ENCODE measurements around the gene PROK1. TPM values are rescaled to one million over a fixed set of nuclear protein-coding genes. Genes with fewer than 3 reads are reported as not detected.

Gene PROK1
- total RNA-seq, 2 donors from 2014 or later, result not detected

DNA sequence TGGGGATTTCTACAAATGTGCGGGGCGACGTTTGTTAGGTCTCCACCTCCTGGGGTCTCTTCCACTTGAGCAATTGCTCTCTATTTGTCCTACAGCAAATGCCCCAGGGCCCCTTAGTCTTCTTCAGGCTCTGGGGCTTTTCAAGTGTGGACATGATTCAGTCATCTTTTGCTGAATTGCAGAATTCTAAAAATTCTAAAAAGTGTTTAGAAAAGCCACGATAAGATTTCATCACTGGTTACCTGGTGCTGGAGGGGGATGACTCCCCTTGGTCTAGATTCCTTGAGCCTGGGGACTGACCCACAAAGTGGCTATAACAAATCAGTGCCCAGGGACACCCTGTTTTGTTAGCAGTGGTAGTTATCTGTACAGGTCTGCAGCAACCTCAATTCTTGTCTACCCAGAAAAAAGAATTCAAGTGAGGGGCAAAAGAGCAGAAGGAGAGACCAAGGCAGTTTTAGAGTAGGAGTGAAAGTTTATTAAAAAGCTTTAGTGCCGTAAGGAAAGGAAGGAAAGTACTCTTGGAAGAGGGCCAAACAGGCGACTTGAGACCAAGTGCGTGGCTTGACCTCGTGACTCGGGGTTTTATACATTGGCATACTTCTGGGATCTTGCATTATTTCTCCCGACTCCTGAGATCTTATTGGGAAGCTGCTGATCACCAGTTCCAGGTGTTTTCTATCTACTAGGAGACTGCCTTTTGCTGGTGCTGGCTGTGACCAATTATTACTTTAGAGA, 25.2 kb downstream of the PROK1 start:
- ATAC-seq (no peak), DNase-seq (ENCODE audit: low spot score in 2 of 2) (no peak)

DNA sequence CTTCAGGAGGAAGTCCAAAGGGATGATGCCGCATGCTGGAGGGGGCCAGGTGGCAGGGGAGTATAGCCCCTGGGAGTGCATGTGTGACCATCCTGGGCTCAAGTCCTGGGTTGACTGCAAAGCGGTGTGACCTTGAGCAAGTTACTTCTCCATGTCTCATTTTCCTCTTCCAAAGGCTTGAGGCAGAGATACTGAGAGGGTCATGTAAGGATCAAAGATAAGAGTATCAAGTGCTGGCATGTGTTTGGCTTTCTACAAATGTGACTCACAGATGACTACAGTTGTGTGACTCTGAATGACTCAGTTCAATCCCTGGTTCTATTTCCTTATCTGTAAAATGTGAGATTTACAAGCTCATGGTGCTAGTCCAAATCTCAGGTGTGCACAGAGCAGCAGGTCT, 26.1 kb downstream of the PROK1 start:
- peak; percentile 93 to 97 for ATAC-seq
- Mint-ChIP-seq H3K27ac (no peak overlapping the region), H3K9me3 (no peaks in the 10 kb centered on the region), H3K36me3 (no peaks in the 10 kb centered on the region)
- no peak for DNase-seq (ENCODE audit: low spot score in 2 of 2)

More for the DNA sequence above, 25.2 kb downstream of the PROK1 start:
- Mint-ChIP-seq H3K36me3 (no peaks in the 10 kb centered on the region), H3K9me3 (no peaks in the 10 kb centered on the region), H3K27ac (no peak overlapping the region)

DNA sequence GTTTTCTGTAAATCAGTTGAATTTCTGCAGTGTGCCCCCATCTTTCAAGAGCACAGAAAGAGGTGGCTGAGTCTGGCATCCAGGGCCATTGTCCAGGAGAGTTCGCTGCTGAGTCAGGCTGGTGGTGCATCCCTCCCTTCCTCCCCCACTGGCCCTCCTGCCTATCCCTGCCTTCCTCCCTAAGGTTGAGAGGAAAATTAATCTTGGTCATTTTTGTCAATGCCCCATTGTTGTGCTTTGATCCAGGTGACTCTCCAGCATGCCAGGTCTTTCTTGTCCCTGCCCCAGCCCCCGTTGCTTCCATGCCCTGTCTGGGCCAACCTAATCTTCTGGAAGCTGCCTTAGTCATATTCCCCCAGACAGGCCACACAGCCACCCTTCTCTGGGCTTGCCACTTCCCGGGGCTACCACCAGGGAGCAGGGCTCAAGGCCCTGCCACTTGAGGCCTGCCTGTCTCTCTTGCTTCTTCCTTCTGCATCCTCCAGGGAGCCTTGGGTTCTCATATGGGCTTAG, 26.6 kb downstream of the PROK1 start:
- Mint-ChIP-seq H3K27ac (peak overlapping the region in 1 of 2 donors; percentile 54), H3K36me3 (no peaks in the 10 kb centered on the region), H3K9me3 (no peaks in the 10 kb centered on the region)
- DNase-seq (ENCODE audit: low spot score in 2 of 2) (no peak), ATAC-seq (peak in 1 of 2 donors; percentile 7)

DNA sequence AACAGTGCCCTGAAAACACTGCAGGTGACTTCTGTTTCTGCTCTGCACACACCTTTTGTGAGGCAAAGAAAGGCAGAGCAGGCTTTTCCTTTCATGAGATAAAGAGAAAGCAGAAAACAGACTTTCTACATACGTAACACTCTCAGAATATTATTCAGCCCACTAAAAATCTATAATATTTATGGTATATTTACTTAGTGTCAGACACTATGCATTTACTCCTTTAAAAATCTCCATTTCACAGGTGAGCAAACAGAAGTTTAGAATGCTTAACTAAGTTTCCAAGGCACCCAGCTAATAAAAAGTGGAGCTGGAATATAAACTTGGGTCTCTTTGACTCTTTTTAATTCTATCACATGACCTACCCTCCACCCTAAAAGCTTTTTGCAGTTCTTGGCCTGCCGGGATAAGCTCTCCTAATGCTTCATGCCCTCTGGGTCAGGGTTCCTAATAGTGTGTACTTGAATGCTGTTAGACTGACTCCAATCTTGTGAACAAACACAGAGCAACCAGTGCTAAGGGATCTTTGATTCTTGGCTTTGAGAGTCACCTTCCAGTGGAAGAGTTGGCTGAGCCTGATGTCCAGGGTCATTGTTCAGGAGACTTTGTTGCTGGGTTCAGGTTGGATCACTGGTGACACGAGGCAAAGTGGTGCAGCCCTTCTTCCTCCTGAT, 27.2 kb downstream of the PROK1 start:
- no peak for ATAC-seq
- no peaks in the 10 kb centered on the region for H3K9me3 Mint-ChIP-seq
- H3K27ac Mint-ChIP-seq, result peak overlapping the region in 1 of 2 donors; percentile 54
- no peak for DNase-seq (ENCODE audit: low spot score in 2 of 2)
- H3K36me3 Mint-ChIP-seq, result no peaks in the 10 kb centered on the region

DNA sequence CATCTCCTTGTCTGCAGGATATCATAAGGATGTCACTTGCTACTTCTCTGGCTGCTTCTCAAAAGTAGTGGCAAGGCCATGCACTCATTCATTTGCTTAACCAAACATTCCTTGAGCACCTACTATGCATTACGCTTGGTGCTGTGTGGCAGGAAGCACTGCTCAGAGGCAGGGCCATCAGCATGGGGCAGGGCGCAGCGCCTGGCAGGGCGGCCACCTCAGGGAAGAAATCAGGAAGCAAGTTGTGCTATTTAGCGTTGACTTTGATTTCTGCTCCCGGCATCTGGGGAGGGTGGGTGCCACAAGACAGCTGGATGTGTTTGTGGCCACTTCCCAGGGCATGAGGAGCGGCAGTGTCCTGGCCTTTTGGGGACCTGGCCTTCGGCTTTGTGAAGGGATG, 27.9 kb downstream of the PROK1 start:
- Mint-ChIP-seq H3K36me3 (no peaks in the 10 kb centered on the region), H3K9me3 (no peaks in the 10 kb centered on the region), H3K27ac (no peak overlapping the region)
- no peak for DNase-seq (ENCODE audit: low spot score in 2 of 2)
- ATAC-seq, result no peak

DNA sequence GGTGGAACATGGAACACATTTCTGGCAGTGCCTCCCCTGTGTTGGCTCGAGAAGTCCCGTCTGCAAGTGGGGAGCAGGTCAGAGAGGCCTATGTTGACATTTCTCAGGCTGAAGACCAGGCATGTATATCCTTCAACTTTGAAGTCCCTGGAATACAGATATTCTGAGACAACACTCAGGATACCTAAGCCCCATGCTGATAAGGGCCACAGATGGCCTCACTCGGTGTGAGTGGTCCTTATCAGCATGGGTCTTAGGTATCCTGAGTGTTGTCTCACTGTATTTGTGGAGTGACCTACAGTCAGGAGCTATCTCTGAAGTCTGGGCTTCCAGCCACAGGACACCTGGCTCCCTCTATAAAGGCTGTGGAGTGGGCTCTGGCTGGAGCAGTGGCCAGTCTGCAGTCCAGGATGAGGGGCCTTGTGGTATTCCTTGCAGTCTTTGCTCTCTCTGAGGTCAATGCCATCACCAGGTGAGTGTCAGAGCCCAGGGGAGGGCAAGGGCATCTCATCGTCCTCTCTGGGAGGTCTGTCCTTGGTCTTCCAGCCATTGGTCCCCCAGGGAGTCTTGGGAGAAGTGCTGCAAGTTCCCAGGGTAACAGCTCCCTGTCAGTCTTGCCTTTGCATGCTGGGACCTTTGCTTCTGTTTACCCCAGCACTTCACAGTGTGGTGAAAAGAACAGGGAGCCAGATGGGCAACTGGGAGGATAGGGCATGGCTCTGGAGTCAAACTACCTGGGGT, 29.6 kb downstream of the PROK1 start:
- H3K9me3 Mint-ChIP-seq, result no peaks in the 10 kb centered on the region

DNA sequence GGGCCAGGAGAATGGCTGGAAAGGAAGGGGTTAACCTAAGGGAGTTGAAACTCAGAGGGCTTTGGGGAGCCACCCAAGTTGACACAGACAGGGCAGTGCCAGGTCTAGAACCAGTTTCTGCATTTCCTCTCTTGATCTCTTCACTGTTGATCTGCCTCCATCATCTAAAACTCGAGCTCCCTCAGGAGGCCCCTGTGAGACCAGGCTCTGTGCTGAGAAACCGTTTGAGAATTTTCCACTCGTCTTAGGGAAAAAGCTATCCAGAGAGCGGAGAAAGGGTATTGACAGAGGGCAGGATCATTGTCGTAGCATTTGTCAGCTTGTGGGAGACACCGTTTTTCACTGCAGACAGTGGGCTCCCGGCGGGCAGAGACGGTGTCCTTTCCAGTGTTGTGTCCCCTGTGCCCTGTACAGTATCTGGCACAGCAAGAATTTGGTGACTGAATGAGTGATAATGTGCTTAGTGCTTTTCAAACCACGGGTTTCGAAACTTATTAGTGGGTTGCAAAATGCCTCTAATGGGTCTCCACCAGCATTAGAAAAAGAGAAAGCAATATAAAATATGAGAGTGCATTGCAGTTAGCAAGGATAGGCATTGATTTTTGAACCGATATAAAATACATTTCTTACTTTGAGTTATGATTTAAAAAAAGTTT, 31.1 kb downstream of the PROK1 start:
- H3K36me3 Mint-ChIP-seq, result no peaks in the 10 kb centered on the region
- no peak overlapping the region for H3K27ac Mint-ChIP-seq
- no peak for ATAC-seq

More for the DNA sequence above, 29.6 kb downstream of the PROK1 start:
- Mint-ChIP-seq H3K36me3 (no peaks in the 10 kb centered on the region), H3K27ac (no peak overlapping the region)
- ATAC-seq (no peak), DNase-seq (ENCODE audit: low spot score in 2 of 2) (no peak)

DNA sequence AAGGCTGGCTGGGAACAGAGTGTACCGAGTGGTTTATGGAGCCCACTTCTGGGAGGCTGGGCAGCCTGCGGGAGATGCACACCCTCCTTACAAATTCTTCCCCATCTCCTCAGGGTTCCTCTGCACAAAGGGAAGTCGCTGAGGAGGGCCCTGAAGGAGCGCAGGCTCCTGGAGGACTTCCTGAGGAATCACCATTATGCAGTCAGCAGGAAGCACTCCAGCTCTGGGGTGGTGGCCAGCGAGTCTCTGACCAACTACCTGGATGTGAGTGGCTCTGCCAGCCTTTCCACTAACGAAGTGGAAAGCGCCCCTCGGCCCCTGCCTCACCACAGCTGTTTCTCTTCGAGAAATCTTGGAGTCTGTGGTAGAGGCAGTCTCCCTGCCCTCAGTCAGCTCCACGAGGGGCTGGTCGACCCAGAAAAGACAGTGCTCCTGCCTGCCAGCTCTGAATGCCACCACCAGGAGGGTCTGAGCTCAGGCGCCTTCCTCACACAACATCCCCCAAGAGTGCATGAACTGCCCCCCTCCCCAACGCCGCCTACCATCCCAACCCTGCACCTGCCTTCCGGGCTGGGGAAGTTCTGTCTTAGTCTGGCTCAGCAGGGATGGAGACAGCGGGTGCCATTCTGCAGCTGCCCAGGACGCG, 31.8 kb downstream of the PROK1 start:
- no peak for DNase-seq (ENCODE audit: low spot score in 2 of 2)
- Mint-ChIP-seq H3K9me3 (no peaks in the 10 kb centered on the region), H3K27ac (no peak overlapping the region), H3K36me3 (no peaks in the 10 kb centered on the region)
- ATAC-seq, result no peak

More for the DNA sequence above, 31.1 kb downstream of the PROK1 start:
- H3K9me3 Mint-ChIP-seq, result no peaks in the 10 kb centered on the region
- no peak for DNase-seq (ENCODE audit: low spot score in 2 of 2)

DNA sequence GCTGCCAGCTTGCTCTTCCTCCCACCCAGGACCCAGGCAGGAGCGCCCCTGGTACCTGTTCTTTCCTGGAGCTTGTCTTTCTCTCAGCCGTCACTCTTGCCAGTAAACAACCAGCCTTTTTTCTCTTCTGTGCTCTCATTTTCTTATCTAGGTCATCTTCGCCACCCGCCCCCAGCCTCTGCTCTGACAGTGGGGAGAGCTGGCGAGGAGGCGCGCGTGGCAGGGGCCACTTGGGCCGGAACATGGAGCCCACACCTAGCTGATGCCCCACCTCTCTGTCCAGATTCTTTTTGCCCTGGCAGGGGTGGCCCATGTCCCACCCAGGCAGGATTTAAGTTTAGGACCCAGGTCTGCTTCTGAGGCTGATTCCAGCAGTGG, 32.3 kb downstream of the PROK1 start:
- no peaks in the 10 kb centered on the region for H3K9me3 Mint-ChIP-seq
- H3K27ac Mint-ChIP-seq, result peak overlapping the region in 1 of 2 donors; percentile 89
- H3K36me3 Mint-ChIP-seq, result no peaks in the 10 kb centered on the region
- ATAC-seq (no peak), DNase-seq (ENCODE audit: low spot score in 2 of 2) (no peak)

DNA sequence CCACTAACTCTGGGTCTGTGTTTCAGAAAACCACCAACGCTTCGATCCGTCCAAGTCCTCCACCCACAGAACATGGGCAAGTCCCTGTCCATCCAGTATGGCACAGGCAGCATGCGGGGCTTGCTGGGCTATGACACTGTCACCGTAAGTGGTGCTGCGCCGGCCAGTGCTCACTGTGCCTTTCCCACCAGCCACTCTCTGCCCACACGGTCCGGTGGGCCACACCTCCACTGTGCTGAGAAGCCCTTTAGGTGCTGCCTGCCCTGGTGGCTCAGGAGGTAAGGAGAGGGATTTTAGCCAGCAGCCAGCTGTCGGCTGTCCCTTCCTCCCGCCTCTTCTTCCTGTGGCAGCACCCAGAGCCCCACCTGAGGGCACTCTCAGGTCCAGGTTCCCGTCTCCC, 33.9 kb downstream of the PROK1 start:
- Mint-ChIP-seq H3K36me3 (no peaks in the 10 kb centered on the region), H3K27ac (no peak overlapping the region), H3K9me3 (no peaks in the 10 kb centered on the region)
- DNase-seq (ENCODE audit: low spot score in 2 of 2), result no peak
- no peak for ATAC-seq

DNA sequence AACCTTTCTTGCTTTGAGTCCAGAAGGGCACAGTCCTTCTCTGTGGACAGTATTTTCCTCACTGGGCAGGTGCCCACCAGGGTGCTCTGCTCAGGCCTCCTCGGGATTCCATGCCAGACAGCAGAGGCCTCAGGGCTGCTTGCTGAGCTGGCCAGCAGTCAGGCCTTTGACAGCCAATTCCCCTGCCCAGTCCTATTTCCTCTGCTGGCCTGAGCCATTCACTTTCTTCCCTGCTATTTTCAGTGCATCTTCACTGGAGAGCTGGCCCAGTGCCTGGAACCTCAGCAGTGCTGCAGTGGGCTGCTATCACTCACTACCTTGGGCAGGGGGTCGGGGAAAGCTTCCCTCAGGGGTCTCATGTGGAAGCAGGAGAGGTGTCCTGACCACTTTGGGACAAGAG, 34.8 kb downstream of the PROK1 start:
- Mint-ChIP-seq H3K9me3 (no peaks in the 10 kb centered on the region), H3K27ac (no peak overlapping the region), H3K36me3 (no peaks in the 10 kb centered on the region)
- no peak for DNase-seq (ENCODE audit: low spot score in 2 of 2)
- ATAC-seq, result no peak

DNA sequence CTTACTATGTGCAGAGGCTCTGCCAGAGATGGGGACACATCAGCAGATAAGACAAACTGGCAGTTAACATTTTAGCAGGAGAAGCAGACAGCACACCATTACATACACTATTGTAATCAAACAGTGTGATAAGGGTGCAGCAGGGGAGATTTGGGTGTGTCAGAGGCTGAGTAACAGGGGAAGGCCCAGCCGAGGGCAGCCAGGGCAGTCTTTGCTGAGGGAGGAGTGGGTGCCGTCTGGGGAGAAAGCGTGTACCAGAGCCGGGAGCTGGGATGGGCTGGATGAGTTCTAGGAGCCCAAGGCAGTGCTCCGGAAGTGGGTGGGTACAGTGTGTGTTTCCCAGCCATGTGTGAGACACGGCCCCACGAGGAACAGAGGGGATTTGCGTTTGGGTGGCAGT, 36.8 kb downstream of the PROK1 start:
- H3K36me3 Mint-ChIP-seq, result no peaks in the 10 kb centered on the region
- no peaks in the 10 kb centered on the region for H3K9me3 Mint-ChIP-seq
- DNase-seq (ENCODE audit: low spot score in 2 of 2) (no peak), ATAC-seq (no peak)
- H3K27ac Mint-ChIP-seq, result no peak overlapping the region

DNA sequence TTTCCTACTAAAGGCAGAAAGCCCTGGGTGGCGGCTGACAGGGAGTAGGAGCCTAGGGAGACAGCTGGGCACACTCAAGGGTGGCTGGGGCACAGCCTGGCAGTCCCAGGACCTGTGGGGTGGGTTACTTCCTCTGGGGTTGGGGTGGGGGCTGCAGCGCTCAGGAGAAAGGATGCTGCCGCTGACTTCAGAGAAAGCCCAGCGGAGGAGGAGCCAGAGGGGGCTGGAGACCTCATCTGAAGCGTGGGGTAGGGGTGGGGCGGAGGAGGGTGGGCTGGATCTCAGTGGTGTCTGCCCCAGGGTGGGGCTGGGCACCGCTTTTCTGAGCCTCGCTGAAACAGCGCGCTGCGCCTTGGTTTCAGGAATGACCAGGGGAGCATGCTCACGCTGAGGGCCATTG, 37.2 kb downstream of the PROK1 start:
- H3K36me3 Mint-ChIP-seq, result no peaks in the 10 kb centered on the region
- no peak for DNase-seq (ENCODE audit: low spot score in 2 of 2)
- ATAC-seq, result no peak

DNA sequence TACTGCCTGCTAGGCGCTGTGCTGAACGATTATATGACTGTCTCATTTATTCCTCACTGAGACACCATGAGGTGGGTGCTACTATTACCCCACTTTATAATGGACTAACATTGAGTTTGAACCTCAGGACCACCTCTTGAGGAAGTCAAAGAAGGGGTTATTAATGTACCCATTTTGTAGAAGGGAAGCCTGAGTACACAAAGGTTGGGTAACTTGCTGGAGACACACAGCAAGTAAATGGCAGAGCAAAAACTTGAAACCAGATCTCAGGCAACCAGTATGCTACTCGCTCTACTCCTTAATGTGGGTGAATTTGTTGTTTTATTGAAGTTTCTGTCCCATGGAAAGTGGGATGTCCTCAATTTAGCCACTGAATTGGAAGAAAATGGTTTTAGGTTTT, 37.9 kb downstream of the PROK1 start:
- H3K27ac Mint-ChIP-seq, result no peak overlapping the region

More for the DNA sequence above, 37.2 kb downstream of the PROK1 start:
- H3K27ac Mint-ChIP-seq, result no peak overlapping the region
- no peaks in the 10 kb centered on the region for H3K9me3 Mint-ChIP-seq

DNA sequence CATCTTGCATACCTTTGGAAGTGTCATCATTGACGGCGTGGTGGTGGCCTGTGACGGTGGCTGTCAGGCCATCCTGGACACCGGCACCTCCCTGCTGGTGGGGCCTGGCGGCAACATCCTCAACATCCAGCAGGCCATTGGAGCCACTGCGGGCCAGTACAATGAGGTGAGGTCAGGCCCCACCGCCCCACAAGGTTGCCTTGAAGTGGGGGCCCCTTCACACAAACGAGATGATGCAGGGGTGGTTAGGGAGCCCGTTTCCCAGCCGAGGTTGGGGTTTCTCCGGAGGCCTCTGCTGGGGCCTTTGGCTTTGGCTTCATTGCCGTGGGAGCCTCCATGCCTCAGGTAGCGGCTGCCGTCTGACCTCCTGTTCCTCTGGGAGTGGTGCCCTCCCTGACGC, 38.5 kb downstream of the PROK1 start:
- Mint-ChIP-seq H3K36me3 (no peaks in the 10 kb centered on the region), H3K9me3 (no peaks in the 10 kb centered on the region), H3K27ac (no peak overlapping the region)
- ATAC-seq (no peak), DNase-seq (ENCODE audit: low spot score in 2 of 2) (no peak)

More for the DNA sequence above, 37.9 kb downstream of the PROK1 start:
- DNase-seq (ENCODE audit: low spot score in 2 of 2), result no peak
- no peak for ATAC-seq
- Mint-ChIP-seq H3K36me3 (no peaks in the 10 kb centered on the region), H3K9me3 (no peaks in the 10 kb centered on the region)

DNA sequence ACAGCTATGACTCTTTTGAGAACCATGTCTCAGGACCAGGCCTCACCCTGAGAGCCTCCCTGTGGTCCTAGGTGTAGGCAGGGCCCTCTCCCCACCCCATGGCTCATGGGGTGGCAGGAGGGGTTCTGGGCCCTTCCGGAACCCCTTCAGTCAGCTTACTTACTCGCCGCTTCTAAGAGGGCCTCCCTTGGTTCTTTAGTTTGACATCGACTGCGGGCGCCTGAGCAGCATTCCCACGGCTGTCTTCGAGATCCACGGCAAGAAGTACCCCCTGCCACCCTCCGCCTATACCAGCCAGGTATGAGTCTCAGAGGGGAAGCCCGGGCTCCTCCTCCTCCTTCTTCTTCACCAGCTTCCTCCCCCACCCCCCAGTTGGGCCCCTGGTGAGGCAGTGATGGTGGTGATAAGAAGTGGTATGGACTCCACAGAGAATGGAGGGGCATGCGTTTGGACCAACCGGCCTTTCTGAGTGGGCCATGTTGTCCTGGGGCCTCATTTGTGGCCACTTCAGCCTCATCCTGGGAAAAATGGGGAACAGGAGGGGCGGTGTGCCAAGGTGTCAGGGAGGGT, 39.1 kb downstream of the PROK1 start:
- Mint-ChIP-seq H3K9me3 (no peaks in the 10 kb centered on the region), H3K27ac (no peak overlapping the region), H3K36me3 (no peaks in the 10 kb centered on the region)
- DNase-seq (ENCODE audit: low spot score in 2 of 2) (no peak), ATAC-seq (no peak)
